Neural progenitor cell (in vitro differentiated cells): ENCODE measurements around the gene LY6G6F. TPM values are rescaled to one million over a fixed set of nuclear protein-coding genes. Genes with fewer than 3 reads are reported as not detected.
A peak's percentile ranks its signal among the peaks of the same experiment; 100 is the strongest.

Experiments
- DNase-seq: peaks from one replicate; pipeline ENCODE4 v3.0.0-alpha.2; 2016; ENCODE audit warnings: low spot score
- H2AFZ ChIP-seq: fragments of 200-600 bp; sonication (generic); replicated peaks from 2 replicates; pipeline ENCODE4 v1.6.1; 2016; ENCODE audit warnings: antibody characterized with exemption
- H3F3A ChIP-seq: fragments of 200-600 bp; sonication (generic); 2 replicates; pipeline ENCODE4 v1.6.1; 2016; ENCODE audit warnings: antibody characterized with exemption, low read depth
- H3K27ac ChIP-seq: fragments of 200-600 bp; sonication (generic); 2 replicates; pipeline ENCODE4 v1.5.1; 2016; ENCODE audit warnings: mild to moderate bottlenecking
- H3K27me3 ChIP-seq: fragments of 200-600 bp; sonication (generic); 2 replicates; pipeline ENCODE4 v1.6.1; 2016; ENCODE audit warnings: mild to moderate bottlenecking, moderate library complexity
- H3K36me3 ChIP-seq: fragments of 200-600 bp; sonication (generic); 2 replicates; pipeline ENCODE4 v1.5.1; 2016
- H3K4me1 ChIP-seq: fragments of 200-600 bp; sonication (generic); 2 replicates; pipeline ENCODE4 v1.6.1; 2016; ENCODE audit warnings: mixed run types
- H3K4me2 ChIP-seq: fragments of 200-600 bp; sonication (generic); 2 replicates; pipeline ENCODE4 v1.6.1; 2016
- H3K4me3 ChIP-seq: fragments of 200-600 bp; sonication (generic); 2 replicates; pipeline ENCODE4 v1.5.1; 2016
- H3K79me2 ChIP-seq: fragments of 200-600 bp; sonication (generic); 2 replicates; pipeline ENCODE4 v1.6.1; 2016; ENCODE audit warnings: low read depth
- H3K9ac ChIP-seq: fragments of 200-600 bp; sonication (generic); 2 replicates; pipeline ENCODE4 v1.6.1; 2016
- H3K9me3 ChIP-seq: fragments of 200-600 bp; sonication (generic); 2 replicates; pipeline ENCODE4 v1.5.1; 2016; ENCODE audit warnings: low read depth
- H4K20me1 ChIP-seq: fragments of 200-600 bp; sonication (generic); 2 replicates; pipeline ENCODE4 v1.6.1; 2016; ENCODE audit warnings: low read depth
- H3K27ac Mint-ChIP-seq: 3 replicates; pipeline ENCODE4 v1.8.0; 2021; ENCODE audit warnings: mixed read lengths
- H3K27me3 Mint-ChIP-seq: 2 replicates; pipeline ENCODE4 v1.8.0; 2022; ENCODE audit warnings: low read depth, mild to moderate bottlenecking, inconsistent platforms, moderate library complexity, mixed read lengths; ENCODE audit not compliant: insufficient read depth
- H3K36me3 Mint-ChIP-seq: 3 replicates; pipeline ENCODE4 v1.8.0; 2021; ENCODE audit warnings: mixed read lengths
- H3K4me1 Mint-ChIP-seq: 3 replicates; pipeline ENCODE4 v1.8.0; 2021; ENCODE audit warnings: mixed read lengths
- H3K4me3 Mint-ChIP-seq: 3 replicates; pipeline ENCODE4 v1.8.0; 2021; ENCODE audit warnings: mild to moderate bottlenecking, moderate library complexity, mixed read lengths
- H3K9me3 Mint-ChIP-seq: 3 replicates; pipeline ENCODE4 v1.8.0; 2020; ENCODE audit warnings: mixed read lengths
- EZH2 ChIP-seq: fragments of 200-600 bp; sonication (generic); IDR thresholded peaks from 2 replicates; pipeline ENCODE4 v1.6.1; 2017; ENCODE audit warnings: antibody characterized with exemption, mild to moderate bottlenecking, moderate library complexity
- EZH2phosphoT487 ChIP-seq: fragments of 200-600 bp; sonication (generic); IDR thresholded peaks from 2 replicates; pipeline ENCODE4 v1.6.1; 2017; ENCODE audit warnings: antibody characterized with exemption
- total RNA-seq: library from RNA; depleted of rRNA; stranded (reverse); fragments of >200 nt; gene quantifications from 2 replicates; pipeline ENCODE4 v1.2.3, GENCODE V29; 2015; ENCODE audit warnings: low replicate concordance
- TF ChIP-seq, protein P1 (sequence below): fragments of 200-600 bp; sonication (generic); IDR thresholded peaks from 2 replicates; pipeline ENCODE4 v1.5.1; 2017; ENCODE audit warnings: antibody characterized with exemption, mild to moderate bottlenecking

The LY6G6F gene
- total RNA-seq, 1 donor from 2014 or later = not detected

DNA sequence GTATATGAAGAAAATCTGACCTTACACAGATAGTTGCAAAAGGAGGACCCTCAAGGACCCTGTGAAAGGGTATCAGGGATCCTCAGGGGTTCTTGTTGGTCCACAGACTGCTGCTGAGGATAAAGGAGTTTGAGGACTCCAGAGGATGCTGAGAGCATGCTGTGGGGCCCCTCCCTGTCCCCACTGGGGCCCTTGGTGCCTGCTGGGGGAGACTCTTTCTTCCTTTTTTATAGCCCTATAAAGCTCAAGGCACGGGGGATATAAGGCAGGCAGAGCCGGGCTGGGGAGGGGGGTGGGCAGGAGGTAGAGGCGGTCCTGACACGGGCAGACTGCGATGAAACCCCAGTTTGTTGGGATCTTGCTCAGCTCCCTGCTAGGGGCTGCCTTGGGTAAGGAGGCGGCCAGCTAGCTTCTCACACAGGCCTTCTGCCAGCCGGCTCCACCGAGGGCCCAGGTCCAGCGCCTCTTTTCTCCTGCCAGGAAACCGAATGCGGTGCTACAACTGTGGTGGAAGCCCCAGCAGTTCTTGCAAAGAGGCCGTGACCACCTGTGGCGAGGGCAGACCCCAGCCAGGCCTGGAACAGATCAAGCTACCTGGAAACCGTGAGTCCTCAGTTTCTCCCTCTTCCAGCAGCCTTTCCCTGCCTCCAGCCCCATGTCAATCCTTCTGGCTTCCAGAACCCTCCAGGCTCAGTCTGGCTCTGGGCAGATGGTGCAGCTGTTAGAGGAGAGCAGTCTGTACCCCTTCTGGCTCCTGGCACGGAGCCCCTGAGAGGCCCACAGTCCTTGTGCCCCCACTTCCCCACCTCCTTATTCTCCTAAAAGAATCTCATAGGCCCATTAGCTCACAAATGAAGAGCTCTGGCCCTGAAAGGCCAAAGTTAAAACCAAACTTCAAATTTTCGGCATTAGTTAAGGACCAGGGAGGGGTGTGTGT, 8.6 kb downstream of the LY6G6F start, which contains the start of gene LY6G6D:
TSS of gene LY6G6D (plus strand) at position 327 of the 937 bp plus-strand sequence. CDS start at position 335, 8 bp downstream.
- DNase-seq = no peak
- Histone ChIP-seq H3K27me3 (no peaks in the 10 kb centered on the region), H2AFZ (peak within 1 kb of the TSS; percentile 89), H3K4me1 (peaks cover 25% of the 10 kb centered on the region), H3K9me3 (no peaks in the 10 kb centered on the region), H3K27ac (peak within 1 kb of the TSS; percentile 57), H3K9ac (no peak within 1 kb of the TSS), H3K4me2 (peak within 1 kb of the TSS; percentile 64), H3K79me2 (no peaks in the 10 kb centered on the region), H3K36me3 (no peaks in the 10 kb centered on the region), H3F3A (peaks cover 21% of the 10 kb centered on the region), H4K20me1 (no peaks in the 10 kb centered on the region), H3K4me3 (no peak within 1 kb of the TSS)
- Mint-ChIP-seq H3K36me3 (no peaks in the 10 kb centered on the region), H3K4me1 (peaks cover 48% of the 10 kb centered on the region), H3K27ac (peak within 1 kb of the TSS; percentile 97), H3K4me3 (peak within 1 kb of the TSS; percentile 71), H3K9me3 (no peaks in the 10 kb centered on the region), H3K27me3 (peaks cover 17% of the 10 kb centered on the region)
- TF ChIP-seq, protein P1, sequence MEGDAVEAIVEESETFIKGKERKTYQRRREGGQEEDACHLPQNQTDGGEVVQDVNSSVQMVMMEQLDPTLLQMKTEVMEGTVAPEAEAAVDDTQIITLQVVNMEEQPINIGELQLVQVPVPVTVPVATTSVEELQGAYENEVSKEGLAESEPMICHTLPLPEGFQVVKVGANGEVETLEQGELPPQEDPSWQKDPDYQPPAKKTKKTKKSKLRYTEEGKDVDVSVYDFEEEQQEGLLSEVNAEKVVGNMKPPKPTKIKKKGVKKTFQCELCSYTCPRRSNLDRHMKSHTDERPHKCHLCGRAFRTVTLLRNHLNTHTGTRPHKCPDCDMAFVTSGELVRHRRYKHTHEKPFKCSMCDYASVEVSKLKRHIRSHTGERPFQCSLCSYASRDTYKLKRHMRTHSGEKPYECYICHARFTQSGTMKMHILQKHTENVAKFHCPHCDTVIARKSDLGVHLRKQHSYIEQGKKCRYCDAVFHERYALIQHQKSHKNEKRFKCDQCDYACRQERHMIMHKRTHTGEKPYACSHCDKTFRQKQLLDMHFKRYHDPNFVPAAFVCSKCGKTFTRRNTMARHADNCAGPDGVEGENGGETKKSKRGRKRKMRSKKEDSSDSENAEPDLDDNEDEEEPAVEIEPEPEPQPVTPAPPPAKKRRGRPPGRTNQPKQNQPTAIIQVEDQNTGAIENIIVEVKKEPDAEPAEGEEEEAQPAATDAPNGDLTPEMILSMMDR = no peak
- TF ChIP-seq EZH2phosphoT487 (no peak), EZH2 (no peak)

DNA sequence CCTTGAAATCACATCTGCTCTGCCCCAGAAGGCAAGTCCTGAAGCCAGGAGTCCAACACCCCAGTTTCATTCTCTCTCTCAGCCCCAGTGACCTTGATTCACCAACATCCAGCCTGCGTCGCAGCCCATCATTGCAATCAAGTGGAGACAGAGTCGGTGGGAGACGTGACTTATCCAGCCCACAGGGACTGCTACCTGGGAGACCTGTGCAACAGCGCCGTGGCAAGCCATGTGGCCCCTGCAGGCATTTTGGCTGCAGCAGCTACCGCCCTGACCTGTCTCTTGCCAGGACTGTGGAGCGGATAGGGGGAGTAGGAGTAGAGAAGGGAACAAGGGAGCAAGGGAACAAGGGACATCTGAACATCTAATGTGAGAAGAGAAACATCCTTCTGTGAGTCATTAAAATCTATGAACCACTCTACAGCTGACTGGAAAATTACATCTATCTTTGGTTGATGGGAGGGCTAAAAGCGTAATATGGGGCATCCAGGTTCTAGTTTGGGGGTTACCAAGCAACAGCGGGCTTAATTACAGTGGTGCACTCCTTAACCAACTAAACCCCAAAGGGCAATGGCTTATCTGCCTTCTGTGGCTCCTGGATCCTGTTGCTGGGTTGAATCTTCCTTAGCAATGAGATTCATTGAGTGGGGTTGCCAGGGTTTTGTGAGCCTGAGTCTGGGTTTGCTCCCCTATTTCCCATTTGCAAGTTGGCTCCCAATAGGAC, 11.0 kb downstream of the LY6G6F start:
- Mint-ChIP-seq H3K4me3 (peak overlapping the region; percentile 46), H3K27ac (no peak overlapping the region), H3K4me1 (peaks cover 31% of the 10 kb centered on the region), H3K27me3 (peaks cover 12% of the 10 kb centered on the region), H3K36me3 (no peaks in the 10 kb centered on the region), H3K9me3 (no peaks in the 10 kb centered on the region)
- no peak overlapping the region for H3K9ac ChIP-seq
- no peaks in the 10 kb centered on the region for H4K20me1 ChIP-seq
- no peak overlapping the region for H3K4me2 ChIP-seq
- no peak overlapping the region for H3K4me3 ChIP-seq
- no peak overlapping the region for H3K27ac ChIP-seq
- peak overlapping the region; percentile 27 for H2AFZ ChIP-seq
- peaks cover 21% of the 10 kb centered on the region for H3F3A ChIP-seq
- H3K27me3 ChIP-seq = no peaks in the 10 kb centered on the region
- H3K9me3 ChIP-seq = no peaks in the 10 kb centered on the region
- DNase-seq = peak; percentile 63
- no peaks in the 10 kb centered on the region for H3K36me3 ChIP-seq
- TF ChIP-seq, protein P1 = peak; percentile 43
- no peak for TF ChIP-seq EZH2
- peaks cover 25% of the 10 kb centered on the region for H3K4me1 ChIP-seq
- H3K79me2 ChIP-seq = no peaks in the 10 kb centered on the region

DNA sequence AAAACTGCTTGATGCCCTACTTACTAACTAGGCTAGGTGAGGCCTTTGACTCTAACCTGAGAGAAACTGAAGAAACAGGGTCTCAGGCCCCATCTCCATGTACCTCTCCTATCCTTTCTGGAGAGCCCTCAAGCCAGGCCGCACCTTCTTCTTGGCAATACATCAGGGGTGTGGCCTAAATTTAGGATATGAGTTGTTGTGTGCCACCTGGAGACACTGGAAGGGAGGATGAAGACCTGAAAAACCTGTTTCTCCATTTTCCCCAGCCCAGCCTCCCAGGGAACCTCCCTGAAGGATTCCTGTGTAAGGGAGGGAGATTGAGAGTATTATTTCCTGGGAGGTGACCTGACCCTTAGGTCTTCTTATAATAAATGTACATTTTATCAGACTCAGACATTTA, 11.6 kb downstream of the LY6G6F start:
- no peak for DNase-seq
- H3K4me3 ChIP-seq = no peak overlapping the region
- no peaks in the 10 kb centered on the region for H3K27me3 ChIP-seq
- H3K27me3 Mint-ChIP-seq = peaks cover 11% of the 10 kb centered on the region
- no peak overlapping the region for H2AFZ ChIP-seq
- TF ChIP-seq EZH2 = no peak
- TF ChIP-seq EZH2phosphoT487 = no peak
- TF ChIP-seq, protein P1 = no peak
- no peak overlapping the region for H3K27ac ChIP-seq
- H3K36me3 ChIP-seq = no peaks in the 10 kb centered on the region
- no peak overlapping the region for H3K27ac Mint-ChIP-seq
- H3K9me3 Mint-ChIP-seq = no peaks in the 10 kb centered on the region
- no peak overlapping the region for H3K9ac ChIP-seq
- no peak overlapping the region for H3K4me2 ChIP-seq
- no peaks in the 10 kb centered on the region for H4K20me1 ChIP-seq
- H3K4me3 Mint-ChIP-seq = peak overlapping the region; percentile 12
- no peaks in the 10 kb centered on the region for H3K79me2 ChIP-seq
- peaks cover 19% of the 10 kb centered on the region for H3F3A ChIP-seq
- H3K4me1 ChIP-seq = peaks cover 21% of the 10 kb centered on the region
- no peaks in the 10 kb centered on the region for H3K9me3 ChIP-seq
- peaks cover 26% of the 10 kb centered on the region for H3K4me1 Mint-ChIP-seq
- no peaks in the 10 kb centered on the region for H3K36me3 Mint-ChIP-seq
